NB4 (cell line): ENCODE measurements around the gene CACNA2D3.

Experiments
- DNase-seq: peaks from one replicate; pipeline ENCODE4 v3.0.0; 2010; ENCODE audit warnings: low read depth
- H3K4me3 ChIP-seq: one replicate; pipeline ENCODE4 v1.5.1; 2011; ENCODE audit warnings: mild to moderate bottlenecking, low read depth, low read length, moderate library complexity
- CTCF ChIP-seq: IDR thresholded peaks from one replicate; pipeline ENCODE4 v1.5.1; 2012; ENCODE audit warnings: low read depth, low read length
- MAX ChIP-seq: IDR thresholded peaks from 2 replicates; pipeline ENCODE4 v1.6.1; 2011; ENCODE audit warnings: low read depth, low read length
- MYC ChIP-seq: IDR thresholded peaks from 2 replicates; pipeline ENCODE4 v1.6.1; 2011; ENCODE audit warnings: low read depth, low read length
- POLR2A ChIP-seq: IDR thresholded peaks from 2 replicates; pipeline ENCODE4 v1.6.1; 2011; ENCODE audit warnings: mild to moderate bottlenecking; ENCODE audit not compliant: insufficient read length; ENCODE audit errors: extremely low read depth

Gene CACNA2D3

GRCh38 chr3:54349691-54350090, 227.3 kb downstream of the CACNA2D3 start:
- no peak for DNase-seq
- H3K4me3 ChIP-seq, result no peak overlapping the region
- no peak for TF ChIP-seq CTCF
- no peak for TF ChIP-seq MYC
- TF ChIP-seq MAX, result no peak
- TF ChIP-seq POLR2A, result no peak

DNA sequence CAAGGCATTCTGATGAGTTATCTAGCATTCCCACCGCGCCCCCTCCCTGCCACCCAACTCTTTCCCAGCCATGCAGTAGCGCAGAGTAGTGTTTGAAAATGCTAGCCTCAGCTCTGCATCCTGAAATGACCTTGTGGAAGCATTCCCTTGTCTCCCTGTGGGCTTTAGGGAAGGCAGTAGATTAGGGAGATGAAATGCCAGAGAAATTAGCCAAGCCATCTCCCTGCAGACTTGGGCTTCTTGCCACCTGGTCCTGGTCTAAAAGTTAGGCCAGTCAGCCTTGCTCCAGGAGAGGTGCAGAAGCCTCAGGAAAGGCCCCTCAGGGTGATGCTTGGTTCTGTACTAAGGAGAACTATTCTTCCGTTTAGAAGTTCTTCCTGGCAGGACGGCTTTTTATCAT, 231.2 kb downstream of the CACNA2D3 start:
- TF ChIP-seq POLR2A, result no peak
- TF ChIP-seq MYC, result no peak
- no peak for TF ChIP-seq MAX
- no peak for TF ChIP-seq CTCF
- no peak for DNase-seq
- H3K4me3 ChIP-seq, result no peak overlapping the region

- H3K4me3 ChIP-seq, result no peak overlapping the region
- no peak for DNase-seq
- TF ChIP-seq CTCF (no peak), MYC (no peak), MAX (no peak), POLR2A (no peak)
Measured at GRCh38 chr3:54353946-54354345, 231.6 kb downstream of the CACNA2D3 start.

DNA sequence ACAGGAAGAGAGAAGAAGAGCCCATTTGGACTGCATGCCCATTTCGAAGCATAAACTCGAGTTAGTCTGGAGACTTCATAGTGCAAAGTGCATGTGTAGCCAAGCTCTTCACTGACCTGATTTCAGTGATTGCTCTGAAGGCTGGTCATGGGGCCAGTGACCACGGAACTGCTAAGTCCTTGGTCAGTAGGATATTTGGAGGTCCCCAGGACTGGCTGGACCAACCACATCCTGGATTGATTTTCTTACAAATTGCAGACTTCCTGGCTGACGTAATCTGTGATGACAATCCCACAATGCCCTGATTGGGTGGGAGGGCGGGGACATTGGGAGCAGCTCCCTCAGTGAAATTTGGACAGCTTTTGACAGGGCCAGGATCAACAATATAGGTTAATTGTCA, 233.4 kb downstream of the CACNA2D3 start:
- TF ChIP-seq CTCF (no peak), POLR2A (no peak), MYC (no peak), MAX (no peak)
- no peak overlapping the region for H3K4me3 ChIP-seq
- DNase-seq, result no peak

DNA sequence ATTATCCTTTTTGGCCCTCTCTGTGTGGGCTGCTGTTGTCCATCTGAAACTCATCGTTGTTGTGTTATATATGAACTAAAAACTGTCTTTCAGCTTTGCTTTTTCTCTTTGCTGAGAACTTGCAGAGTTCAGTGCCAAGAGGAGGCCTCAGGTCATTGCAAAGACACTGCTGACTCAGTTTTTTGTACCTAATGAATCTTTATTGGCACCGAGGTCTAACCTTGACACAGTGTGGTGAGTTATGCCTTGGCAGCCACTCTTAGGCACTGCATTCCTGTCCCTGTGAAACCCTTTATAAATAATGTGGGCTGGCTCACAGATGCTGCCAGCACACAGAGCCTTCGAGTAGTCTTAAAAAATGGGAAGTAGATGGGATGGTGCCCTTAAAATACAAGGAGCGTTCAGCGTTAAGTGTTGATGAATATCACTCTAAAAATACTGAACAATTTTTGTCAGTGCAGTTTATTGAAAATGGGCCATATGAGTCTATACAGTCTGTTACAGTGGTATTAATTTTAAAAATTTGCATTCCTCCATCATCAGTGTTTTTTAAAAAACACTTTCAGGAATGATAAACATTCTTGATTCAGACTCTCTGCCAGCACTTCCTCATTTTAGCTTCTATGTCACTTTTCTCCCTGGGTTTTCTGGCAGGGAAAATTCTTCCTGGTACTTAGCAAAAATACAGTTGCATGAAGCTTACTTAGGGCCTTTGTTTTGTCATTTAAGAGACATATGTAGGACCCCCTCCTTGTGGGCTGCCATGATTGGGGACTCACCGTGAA, 234.1 kb downstream of the CACNA2D3 start:
- DNase-seq, result no peak

More for the DNA sequence above, 234.1 kb downstream of the CACNA2D3 start:
- no peak overlapping the region for H3K4me3 ChIP-seq
- TF ChIP-seq CTCF (no peak), MYC (no peak), POLR2A (no peak), MAX (no peak)
